ENCODE results near the gene WNT5B.
"Not testable (repeated sequence)": the region's sequence is repeated elsewhere in the genome, so short reads cannot be mapped to it uniquely, and the experiment has no call there.

The WNT5B gene

GRCh38 chr12:1691123-1692007, 62.3 kb downstream of the WNT5B start:
- peak; percentile 52 for DNase-seq (ENCODE audit: low spot score)

DNA sequence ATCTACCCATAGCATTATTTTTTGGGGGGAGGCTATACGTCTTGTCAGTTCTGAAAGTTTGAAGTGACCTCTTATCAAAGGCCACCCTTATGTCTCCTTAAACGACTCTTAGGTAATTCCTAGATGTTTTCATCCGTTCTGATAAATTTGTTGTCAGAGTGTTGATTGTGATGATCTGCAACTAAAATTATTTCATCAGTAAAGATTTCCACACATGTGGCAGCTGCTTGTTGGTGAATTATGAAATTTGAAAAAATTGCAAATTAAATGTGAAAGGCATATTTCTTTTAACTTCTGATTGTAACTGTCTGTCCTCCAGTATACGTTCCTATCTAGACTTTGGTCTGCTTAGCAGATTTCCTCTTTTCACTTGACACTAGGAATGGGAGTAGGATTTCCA, 63.2 kb downstream of the WNT5B start:
- DNase-seq (ENCODE audit: low spot score), result no peak

- no peak for DNase-seq (ENCODE audit: low spot score)
These were observed 64.0 kb downstream of the WNT5B start for GRCh38 chr12:1692895-1693610.

DNA sequence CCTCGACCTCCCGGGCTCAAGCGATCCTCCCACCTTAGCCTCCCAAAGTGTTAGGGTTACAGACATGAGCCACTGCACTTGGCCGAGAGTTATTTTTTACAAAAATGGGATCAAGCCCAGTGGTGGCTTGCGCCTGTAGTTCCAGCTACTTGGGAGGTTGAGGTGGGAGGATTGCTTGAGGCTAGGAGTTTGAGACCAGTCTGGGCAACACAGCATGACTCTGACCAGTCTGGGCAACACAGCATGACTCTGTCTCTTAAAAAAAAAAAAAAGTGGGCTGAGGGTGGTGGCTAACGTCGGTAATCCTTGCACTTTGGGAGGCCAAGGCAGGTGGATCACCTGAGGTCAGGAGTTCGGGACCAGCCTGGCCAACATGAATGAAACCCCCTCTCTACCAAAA, 66.1 kb downstream of the WNT5B start:
- not testable (repeated sequence) for DNase-seq (ENCODE audit: low spot score)

DNA sequence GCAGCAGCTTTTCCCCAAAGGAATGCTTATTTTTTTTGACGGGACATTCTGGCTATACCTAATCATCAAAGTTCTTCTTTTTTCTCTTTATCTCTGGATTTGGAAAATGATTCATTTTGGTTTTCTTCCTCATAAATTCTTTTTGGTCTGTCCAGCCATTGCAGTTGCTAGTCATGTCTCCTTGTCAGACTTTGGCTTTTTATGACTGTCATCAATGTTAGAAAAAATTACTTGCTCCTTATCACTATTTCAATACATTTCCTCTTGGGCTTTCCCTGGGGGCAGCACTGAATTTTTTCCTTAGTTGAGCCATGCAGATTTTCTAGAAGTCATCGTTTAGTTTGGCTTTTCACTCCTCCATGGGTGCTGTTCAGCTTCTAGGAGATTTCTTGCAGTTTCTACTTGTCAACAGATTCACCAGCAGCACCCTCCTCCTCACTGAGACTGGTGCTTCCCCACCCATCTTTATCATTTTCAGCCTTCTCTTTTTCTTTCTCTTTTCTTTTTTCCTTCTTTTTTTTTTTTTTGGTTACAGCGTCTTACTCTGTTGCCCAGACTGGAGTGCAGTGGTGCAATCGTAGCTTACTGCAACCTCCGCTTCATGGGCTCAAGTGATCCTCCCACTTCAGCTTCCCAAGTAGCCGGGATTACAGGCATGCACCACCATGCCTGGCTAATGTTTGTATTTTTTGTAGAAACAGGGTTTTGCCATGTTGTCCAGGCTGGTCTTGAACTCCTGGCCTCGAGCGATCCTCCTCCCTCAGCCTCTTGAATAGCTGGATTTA, 67.0 kb downstream of the WNT5B start:
- no peak for DNase-seq (ENCODE audit: low spot score)

DNA sequence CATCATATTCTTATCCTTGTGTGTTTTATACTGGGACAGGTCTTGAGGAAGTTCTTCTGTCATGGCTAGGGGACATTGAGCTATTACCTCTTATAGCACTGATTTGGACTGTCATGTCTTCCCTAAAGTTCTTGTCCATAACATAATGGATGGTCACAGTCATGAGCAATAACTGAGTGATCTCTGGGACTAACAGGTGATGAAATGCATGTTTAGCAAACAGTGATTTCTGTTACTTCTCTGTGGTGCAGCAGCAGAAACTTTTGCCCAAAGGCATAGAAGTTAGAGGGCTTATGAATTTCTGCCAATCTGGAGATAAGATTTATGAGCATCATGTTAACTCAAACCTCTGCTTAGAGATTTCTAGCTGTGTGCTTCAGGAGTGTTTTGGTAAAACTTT, 67.8 kb downstream of the WNT5B start:
- no peak for DNase-seq (ENCODE audit: low spot score)

Measured in RKO (cell line).